K562 (cell line): ENCODE measurements around the gene SLC25A48. TPM values are rescaled to one million over a fixed set of nuclear protein-coding genes. Genes with fewer than 3 reads are reported as not detected.

Source experiments
- KLF13 ChIP-seq: fragments of 450-650 bp; IDR thresholded peaks from 2 replicates; pipeline ENCODE4 v1.6.1; 2016; ENCODE audit warnings: missing genetic modification characterization, low read depth, mild to moderate bottlenecking, missing compliant biosample characterization, moderate library complexity, borderline replicate concordance
- ZKSCAN8 ChIP-seq: fragments of 200-800 bp; sonication (Bioruptor generic); IDR thresholded peaks from 2 replicates; pipeline ENCODE4 v1.6.1; 2016; ENCODE audit warnings: missing genetic modification characterization, missing compliant biosample characterization
- polyA plus RNA-seq, 8 experiments: library from polyadenylated mRNA; depleted of rRNA in 4 of 8; stranded (reverse) in 5 of 8; unstranded in 3 of 8; fragments of >200 nt; fragmentation: Nextera tagmentation in 2 of 8; fragmentation: Illumina TruSeq in 1 of 8; extraction: Ambion mirVana in 2 of 8; extraction: Trizol in 1 of 8; gene quantifications; 2 replicates each; pipeline versions ENCODE4 v1.2.1 to v1.2.3, GENCODE V29; 2011 to 2014; ENCODE audit warnings: inconsistent platforms in 1 of 8, missing spikeins in 1 of 8
- total RNA-seq, 7 experiments: library from RNA; depleted of rRNA in 6 of 7; stranded (reverse); fragments of >200 nt in 6 of 7; fragmentation: Illumina TruSeq in 2 of 7; extraction: Trizol in 2 of 7; gene quantifications; 2 replicates each; pipeline versions ENCODE4 v1.2.1 to v1.2.3, GENCODE V29; 2011 to 2021; ENCODE audit warnings: low replicate concordance in 1 of 7
- TF ChIP-seq, protein P1 (sequence below): fragments of 450-650 bp; IDR thresholded peaks from 2 replicates; pipeline ENCODE4 v1.6.1; 2016; ENCODE audit warnings: mild to moderate bottlenecking, moderate library complexity
- TF ChIP-seq, protein P2 (sequence below): sonication (generic); formaldehyde crosslinking; IDR thresholded peaks from 2 replicates; pipeline ENCODE4 v1.8.0; 2023; ENCODE audit warnings: missing genetic modification reagents, mild to moderate bottlenecking, borderline replicate concordance
- TF ChIP-seq, protein P3 (sequence below), 3 experiments: fragments of 200-800 bp in 1 of 3; sonication (Bioruptor generic) in 1 of 3; sonication (generic) in 1 of 3; formaldehyde crosslinking in 1 of 3; IDR thresholded peaks; 2 replicates each; pipeline versions ENCODE4 v1.6.1 to v1.8.0; 2016 to 2022; ENCODE audit warnings: mild to moderate bottlenecking in 2 of 3, missing compliant biosample characterization in 2 of 3, missing genetic modification characterization in 2 of 3, missing genetic modification reagents in 1 of 3
- TF ChIP-seq, protein P4 (sequence below): fragments of 250-450 bp; sonication (Bioruptor Pico); IDR thresholded peaks from 2 replicates; pipeline ENCODE4 v1.8.0; 2022; ENCODE audit warnings: inconsistent platforms, mild to moderate bottlenecking, moderate library complexity, borderline replicate concordance

The SLC25A48 gene
- total and polyA plus RNA-seq, 9 of the 15 experiments (the other 6 are each of a cell fraction or from before 2014, with no cell fraction given), result 0.08 to 0.35 (median 0.23) TPM; not detected in 1

DNA sequence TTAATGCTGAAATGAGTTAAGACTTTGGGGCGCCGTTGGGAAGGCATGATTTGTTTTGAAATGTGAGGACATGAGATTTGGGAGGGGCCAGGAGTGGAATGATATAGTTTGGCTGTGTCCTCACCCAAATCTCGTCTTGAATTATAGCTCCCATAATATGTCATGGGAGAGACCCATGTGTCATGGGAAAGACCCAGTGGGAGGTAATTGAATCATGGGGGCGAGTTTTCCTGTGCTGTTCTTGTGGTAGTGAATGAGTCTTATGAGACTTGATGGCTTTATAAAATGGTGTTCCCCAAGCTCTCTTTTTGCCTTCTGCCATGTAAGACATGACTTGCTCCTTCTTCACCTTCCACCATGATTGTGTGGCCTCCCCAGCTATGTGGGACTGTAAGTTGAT is 5.1 kb downstream of the SLC25A48 start (continued):
- TF ChIP-seq, protein P1, sequence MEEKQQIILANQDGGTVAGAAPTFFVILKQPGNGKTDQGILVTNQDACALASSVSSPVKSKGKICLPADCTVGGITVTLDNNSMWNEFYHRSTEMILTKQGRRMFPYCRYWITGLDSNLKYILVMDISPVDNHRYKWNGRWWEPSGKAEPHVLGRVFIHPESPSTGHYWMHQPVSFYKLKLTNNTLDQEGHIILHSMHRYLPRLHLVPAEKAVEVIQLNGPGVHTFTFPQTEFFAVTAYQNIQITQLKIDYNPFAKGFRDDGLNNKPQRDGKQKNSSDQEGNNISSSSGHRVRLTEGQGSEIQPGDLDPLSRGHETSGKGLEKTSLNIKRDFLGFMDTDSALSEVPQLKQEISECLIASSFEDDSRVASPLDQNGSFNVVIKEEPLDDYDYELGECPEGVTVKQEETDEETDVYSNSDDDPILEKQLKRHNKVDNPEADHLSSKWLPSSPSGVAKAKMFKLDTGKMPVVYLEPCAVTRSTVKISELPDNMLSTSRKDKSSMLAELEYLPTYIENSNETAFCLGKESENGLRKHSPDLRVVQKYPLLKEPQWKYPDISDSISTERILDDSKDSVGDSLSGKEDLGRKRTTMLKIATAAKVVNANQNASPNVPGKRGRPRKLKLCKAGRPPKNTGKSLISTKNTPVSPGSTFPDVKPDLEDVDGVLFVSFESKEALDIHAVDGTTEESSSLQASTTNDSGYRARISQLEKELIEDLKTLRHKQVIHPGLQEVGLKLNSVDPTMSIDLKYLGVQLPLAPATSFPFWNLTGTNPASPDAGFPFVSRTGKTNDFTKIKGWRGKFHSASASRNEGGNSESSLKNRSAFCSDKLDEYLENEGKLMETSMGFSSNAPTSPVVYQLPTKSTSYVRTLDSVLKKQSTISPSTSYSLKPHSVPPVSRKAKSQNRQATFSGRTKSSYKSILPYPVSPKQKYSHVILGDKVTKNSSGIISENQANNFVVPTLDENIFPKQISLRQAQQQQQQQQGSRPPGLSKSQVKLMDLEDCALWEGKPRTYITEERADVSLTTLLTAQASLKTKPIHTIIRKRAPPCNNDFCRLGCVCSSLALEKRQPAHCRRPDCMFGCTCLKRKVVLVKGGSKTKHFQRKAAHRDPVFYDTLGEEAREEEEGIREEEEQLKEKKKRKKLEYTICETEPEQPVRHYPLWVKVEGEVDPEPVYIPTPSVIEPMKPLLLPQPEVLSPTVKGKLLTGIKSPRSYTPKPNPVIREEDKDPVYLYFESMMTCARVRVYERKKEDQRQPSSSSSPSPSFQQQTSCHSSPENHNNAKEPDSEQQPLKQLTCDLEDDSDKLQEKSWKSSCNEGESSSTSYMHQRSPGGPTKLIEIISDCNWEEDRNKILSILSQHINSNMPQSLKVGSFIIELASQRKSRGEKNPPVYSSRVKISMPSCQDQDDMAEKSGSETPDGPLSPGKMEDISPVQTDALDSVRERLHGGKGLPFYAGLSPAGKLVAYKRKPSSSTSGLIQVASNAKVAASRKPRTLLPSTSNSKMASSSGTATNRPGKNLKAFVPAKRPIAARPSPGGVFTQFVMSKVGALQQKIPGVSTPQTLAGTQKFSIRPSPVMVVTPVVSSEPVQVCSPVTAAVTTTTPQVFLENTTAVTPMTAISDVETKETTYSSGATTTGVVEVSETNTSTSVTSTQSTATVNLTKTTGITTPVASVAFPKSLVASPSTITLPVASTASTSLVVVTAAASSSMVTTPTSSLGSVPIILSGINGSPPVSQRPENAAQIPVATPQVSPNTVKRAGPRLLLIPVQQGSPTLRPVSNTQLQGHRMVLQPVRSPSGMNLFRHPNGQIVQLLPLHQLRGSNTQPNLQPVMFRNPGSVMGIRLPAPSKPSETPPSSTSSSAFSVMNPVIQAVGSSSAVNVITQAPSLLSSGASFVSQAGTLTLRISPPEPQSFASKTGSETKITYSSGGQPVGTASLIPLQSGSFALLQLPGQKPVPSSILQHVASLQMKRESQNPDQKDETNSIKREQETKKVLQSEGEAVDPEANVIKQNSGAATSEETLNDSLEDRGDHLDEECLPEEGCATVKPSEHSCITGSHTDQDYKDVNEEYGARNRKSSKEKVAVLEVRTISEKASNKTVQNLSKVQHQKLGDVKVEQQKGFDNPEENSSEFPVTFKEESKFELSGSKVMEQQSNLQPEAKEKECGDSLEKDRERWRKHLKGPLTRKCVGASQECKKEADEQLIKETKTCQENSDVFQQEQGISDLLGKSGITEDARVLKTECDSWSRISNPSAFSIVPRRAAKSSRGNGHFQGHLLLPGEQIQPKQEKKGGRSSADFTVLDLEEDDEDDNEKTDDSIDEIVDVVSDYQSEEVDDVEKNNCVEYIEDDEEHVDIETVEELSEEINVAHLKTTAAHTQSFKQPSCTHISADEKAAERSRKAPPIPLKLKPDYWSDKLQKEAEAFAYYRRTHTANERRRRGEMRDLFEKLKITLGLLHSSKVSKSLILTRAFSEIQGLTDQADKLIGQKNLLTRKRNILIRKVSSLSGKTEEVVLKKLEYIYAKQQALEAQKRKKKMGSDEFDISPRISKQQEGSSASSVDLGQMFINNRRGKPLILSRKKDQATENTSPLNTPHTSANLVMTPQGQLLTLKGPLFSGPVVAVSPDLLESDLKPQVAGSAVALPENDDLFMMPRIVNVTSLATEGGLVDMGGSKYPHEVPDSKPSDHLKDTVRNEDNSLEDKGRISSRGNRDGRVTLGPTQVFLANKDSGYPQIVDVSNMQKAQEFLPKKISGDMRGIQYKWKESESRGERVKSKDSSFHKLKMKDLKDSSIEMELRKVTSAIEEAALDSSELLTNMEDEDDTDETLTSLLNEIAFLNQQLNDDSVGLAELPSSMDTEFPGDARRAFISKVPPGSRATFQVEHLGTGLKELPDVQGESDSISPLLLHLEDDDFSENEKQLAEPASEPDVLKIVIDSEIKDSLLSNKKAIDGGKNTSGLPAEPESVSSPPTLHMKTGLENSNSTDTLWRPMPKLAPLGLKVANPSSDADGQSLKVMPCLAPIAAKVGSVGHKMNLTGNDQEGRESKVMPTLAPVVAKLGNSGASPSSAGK, result no peak
- TF ChIP-seq ZKSCAN8 (CRISPR knock-in tag) (no peak), KLF13 (tag) (no peak)
- TF ChIP-seq, protein P2, sequence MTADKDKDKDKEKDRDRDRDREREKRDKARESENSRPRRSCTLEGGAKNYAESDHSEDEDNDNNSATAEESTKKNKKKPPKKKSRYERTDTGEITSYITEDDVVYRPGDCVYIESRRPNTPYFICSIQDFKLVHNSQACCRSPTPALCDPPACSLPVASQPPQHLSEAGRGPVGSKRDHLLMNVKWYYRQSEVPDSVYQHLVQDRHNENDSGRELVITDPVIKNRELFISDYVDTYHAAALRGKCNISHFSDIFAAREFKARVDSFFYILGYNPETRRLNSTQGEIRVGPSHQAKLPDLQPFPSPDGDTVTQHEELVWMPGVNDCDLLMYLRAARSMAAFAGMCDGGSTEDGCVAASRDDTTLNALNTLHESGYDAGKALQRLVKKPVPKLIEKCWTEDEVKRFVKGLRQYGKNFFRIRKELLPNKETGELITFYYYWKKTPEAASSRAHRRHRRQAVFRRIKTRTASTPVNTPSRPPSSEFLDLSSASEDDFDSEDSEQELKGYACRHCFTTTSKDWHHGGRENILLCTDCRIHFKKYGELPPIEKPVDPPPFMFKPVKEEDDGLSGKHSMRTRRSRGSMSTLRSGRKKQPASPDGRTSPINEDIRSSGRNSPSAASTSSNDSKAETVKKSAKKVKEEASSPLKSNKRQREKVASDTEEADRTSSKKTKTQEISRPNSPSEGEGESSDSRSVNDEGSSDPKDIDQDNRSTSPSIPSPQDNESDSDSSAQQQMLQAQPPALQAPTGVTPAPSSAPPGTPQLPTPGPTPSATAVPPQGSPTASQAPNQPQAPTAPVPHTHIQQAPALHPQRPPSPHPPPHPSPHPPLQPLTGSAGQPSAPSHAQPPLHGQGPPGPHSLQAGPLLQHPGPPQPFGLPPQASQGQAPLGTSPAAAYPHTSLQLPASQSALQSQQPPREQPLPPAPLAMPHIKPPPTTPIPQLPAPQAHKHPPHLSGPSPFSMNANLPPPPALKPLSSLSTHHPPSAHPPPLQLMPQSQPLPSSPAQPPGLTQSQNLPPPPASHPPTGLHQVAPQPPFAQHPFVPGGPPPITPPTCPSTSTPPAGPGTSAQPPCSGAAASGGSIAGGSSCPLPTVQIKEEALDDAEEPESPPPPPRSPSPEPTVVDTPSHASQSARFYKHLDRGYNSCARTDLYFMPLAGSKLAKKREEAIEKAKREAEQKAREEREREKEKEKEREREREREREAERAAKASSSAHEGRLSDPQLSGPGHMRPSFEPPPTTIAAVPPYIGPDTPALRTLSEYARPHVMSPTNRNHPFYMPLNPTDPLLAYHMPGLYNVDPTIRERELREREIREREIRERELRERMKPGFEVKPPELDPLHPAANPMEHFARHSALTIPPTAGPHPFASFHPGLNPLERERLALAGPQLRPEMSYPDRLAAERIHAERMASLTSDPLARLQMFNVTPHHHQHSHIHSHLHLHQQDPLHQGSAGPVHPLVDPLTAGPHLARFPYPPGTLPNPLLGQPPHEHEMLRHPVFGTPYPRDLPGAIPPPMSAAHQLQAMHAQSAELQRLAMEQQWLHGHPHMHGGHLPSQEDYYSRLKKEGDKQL (CRISPR knock-in tag), result no peak
- TF ChIP-seq, protein P3, sequence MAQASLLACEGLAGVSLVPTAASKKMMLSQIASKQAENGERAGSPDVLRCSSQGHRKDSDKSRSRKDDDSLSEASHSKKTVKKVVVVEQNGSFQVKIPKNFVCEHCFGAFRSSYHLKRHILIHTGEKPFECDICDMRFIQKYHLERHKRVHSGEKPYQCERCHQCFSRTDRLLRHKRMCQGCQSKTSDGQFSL (CRISPR knock-in tag; IDR thresholded peaks at IDR 0.05), result no peak
- TF ChIP-seq, protein P3 (tag; IDR thresholded peaks at IDR 0.05), result no peak
- TF ChIP-seq, protein P4, sequence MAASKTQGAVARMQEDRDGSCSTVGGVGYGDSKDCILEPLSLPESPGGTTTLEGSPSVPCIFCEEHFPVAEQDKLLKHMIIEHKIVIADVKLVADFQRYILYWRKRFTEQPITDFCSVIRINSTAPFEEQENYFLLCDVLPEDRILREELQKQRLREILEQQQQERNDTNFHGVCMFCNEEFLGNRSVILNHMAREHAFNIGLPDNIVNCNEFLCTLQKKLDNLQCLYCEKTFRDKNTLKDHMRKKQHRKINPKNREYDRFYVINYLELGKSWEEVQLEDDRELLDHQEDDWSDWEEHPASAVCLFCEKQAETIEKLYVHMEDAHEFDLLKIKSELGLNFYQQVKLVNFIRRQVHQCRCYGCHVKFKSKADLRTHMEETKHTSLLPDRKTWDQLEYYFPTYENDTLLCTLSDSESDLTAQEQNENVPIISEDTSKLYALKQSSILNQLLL (CRISPR knock-in tag), result no peak
